ENCODE measurements around the gene MAPK12. TPM values are rescaled to one million over a fixed set of nuclear protein-coding genes. Genes with fewer than 3 reads are reported as not detected.

MAPK12 gene
- polyA plus RNA-seq, 1 donor = 29.1 TPM

DNA sequence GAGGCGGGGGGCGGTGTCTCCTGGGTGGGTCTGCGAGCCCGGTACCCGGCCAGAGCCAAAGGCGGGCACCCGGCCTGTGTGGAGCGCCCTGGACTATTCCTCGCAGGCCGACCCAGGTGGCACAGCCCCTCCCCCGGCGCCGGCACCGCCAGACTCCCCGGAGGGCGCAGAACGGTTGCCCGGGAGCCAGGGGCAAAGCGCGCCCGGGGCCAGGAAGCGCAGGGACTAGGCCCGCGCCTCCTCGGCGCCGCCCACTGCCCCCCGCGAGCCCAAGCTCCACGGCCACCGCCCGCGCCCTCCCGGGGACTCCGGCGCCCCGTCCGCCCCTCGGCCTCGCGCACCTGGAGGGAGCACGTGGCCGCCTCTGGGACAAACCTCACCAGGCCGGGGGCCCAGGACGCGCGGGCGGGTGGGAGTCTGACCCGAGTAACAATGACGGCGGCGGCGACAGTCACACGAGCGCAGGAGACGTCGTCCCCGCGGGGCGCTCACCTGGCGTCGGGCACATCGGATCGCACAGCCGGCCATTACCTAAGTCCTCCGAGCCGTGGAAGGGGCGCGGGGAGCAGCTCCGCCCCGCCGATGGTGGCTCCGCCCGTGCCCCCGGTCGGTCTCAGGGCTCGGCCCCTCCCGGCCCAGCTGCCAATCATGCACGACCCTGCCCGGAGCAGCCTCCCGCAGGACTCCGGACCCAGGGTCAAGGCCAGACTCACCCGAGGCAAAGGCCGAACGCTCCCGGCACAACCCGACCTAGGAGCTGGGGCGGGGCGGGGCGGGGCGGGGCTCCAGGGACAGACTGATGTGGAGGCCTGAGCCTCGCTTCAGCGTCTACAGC is 38.5 kb upstream of the MAPK12 start:
- DNase-seq = no peak

DNA sequence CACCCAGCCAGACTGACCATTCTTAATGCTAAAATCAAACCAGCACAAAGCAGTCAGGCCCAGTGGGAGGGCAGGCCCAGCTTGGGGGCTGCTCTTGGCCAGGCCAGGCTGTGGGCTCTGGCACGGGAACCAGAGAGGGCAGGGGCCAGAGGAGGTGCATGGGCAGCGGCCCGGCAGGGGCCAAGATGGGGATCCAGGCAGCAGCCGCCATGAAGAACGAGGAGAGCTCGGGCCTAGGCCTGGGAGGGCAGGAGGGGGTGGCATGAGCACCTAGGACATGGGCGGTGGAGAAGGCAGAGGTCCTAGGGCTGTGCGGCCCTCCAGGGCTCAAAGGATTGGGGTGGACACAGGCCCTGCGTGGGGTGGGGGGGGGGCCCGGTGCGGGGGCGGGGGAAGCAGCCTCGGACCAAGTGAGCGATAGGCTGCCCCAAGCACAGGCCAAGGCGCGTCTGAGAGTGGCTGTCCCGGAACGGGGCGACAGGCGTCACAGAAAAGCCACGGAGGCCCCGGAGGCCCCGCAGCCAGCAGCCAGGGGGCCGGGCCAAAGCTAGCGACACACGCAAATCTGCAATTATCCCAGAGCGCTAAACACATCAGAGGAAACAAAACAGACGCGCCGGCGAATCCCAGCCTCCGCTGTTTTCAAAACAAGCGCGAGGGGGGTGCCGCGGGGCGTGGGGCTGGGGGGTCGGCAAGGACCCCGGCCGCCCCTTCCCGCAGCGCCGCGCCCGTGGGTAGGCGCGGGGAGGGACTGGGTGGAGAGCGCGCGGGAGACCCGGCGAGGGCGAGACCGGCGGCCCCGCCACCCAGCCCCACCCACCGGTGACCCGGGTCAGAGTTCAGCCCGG is 37.7 kb upstream of the MAPK12 start:
- no peak for DNase-seq

DNA sequence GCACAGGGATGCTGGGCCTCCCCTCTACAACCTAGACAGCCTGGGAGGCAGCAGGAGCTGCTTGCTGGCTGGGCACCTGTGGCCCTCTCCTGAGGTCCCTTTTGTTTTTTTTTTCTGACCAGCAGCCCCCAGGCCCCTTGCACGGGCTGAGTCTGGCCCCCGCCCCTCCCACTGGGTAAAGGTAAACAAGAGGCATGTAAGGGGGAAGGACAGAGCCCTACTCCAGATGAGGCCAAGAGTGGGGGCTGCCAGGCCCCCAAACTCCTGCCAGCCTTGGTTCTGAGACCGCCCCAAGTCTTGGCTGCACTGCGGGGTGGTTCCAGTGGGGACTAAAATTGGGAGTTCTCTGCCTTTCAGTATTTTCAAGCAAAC is 36.8 kb upstream of the MAPK12 start:
- DNase-seq = no peak

DNA sequence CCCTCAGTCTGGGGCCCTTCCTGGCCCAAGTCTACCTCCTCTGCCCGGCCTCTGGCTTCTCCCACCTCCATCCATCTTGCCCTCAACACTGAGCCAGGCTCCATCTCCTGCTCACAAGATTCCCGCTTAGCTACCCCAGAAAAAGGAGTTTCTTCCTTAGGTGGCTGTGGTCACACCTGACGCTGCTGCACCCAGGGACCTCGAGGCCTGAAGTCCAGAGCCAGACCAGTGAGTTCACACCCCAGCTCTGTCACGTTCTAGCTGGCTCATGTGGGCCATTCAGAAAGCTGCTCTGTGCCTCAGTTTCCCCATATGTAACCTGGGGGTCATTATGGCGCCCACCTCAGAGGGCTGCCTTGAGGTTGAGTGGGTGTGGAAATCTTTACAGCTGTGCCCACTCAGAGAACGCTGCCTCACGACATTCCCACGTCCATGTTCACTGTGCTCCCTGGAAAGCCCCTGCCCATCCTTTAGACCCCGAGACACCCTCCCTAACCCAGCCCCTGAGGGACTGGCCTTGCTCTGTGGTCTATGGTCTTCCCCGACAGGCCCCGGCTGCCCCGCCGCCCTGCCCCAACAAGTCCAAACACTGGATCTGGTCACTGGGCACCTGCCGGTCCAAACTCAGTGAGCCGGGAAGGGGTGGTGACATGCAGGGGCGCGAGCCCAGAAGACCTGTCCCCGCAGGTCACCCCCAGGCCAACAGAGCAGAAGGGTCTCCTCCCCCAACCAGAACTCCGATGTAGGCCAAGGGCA is 36.2 kb upstream of the MAPK12 start:
- DNase-seq = no peak

DNA sequence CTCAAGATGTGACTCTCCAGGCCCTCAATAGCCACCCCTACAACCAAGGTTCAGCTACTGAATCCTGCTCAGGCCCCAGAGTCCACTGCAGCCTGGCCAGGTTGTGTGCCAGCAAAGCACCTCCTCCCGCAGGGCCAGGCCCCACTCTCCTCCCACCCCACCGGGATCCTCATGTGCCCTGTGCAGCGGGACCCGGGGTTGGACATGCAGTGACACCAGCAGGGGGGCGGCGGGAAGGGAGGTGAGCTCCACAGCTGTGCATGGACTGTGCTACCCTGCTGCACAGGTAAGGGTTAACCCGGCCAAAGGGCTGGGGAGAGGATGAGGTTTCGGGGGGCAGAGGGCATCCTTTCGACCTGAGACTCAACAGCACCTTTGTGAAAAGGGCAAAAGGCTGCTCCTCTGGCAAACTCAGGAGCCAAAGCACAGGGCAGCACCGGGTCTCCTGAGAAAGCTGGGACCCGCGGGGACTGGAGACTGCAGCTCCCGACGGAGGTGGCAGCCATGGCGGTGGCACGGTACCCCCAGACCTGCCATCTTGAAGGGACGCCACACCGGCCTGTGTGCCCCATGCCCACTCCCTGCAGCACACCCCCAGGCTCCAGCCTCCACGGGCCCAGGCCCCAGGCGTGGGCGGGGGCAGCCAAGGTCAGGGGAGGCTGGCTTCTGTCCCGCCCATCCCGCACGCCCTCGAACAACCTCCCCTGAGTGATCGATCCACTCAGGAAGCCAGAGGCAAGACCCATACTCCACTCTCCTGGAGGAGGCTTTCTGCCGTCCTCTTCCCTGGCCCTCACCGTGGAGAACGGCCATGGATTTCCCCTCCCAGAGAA is 35.4 kb upstream of the MAPK12 start:
- no peak for DNase-seq

DNA sequence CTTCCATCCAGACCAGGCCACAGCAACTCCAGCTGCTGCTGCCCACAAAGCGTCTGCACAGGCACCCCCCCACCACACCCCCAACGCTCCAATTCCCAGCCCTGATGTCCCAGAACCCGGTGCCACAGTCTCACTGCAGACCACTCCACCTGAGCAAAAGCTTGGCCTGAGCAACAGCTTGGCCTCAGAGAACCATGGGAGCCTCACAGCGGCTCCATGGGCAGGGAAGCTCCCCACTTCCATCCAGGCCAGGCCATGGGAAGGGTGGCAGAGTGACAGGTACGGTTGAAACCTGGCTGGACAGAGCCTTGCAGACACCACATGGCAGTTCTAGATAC is 32.8 kb upstream of the MAPK12 start:
- DNase-seq = no peak

DNA sequence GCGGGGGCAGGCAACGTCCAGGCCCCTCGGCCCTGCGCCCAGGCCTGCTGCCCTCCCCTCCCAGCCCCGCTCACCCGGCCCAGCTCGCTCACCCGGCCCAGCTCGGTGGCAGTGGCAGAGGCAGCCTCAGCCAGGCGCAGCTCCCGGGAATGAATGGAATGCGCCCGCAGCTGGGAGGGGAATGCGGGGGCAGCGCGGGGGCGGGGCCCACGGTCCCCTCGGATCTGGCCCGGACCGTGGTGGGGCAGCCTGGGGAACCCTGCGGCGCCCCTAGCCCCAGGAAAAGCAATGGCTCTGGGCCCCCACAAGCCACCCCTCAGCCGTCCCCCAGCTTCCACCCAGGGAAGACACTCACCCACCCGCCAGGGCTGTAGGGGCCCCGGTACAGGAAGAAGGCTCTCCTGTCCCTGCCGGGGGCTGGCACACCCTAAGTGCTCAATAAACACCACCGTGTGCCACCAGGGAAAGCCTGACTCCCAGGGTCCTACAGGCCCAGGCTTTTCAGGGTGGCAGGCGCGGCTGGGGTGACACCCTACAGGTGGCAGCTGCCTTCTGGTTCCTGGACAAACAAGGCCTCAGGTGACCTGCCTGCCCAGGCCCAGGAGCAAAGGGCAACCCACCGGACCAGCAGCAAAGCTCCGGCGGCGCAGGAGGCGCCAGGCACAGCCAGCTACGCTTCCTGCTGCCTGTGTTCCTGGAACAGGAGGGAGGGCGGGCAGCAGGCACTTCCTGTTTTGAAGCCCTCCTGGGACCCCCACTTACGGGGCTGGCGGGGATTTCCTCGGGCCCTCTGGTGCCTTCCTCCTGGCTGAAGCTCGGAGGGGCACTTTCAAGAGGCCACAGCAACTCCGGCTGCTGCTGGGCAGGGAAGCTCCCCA is 32.2 kb upstream of the MAPK12 start:
- no peak for DNase-seq

DNA sequence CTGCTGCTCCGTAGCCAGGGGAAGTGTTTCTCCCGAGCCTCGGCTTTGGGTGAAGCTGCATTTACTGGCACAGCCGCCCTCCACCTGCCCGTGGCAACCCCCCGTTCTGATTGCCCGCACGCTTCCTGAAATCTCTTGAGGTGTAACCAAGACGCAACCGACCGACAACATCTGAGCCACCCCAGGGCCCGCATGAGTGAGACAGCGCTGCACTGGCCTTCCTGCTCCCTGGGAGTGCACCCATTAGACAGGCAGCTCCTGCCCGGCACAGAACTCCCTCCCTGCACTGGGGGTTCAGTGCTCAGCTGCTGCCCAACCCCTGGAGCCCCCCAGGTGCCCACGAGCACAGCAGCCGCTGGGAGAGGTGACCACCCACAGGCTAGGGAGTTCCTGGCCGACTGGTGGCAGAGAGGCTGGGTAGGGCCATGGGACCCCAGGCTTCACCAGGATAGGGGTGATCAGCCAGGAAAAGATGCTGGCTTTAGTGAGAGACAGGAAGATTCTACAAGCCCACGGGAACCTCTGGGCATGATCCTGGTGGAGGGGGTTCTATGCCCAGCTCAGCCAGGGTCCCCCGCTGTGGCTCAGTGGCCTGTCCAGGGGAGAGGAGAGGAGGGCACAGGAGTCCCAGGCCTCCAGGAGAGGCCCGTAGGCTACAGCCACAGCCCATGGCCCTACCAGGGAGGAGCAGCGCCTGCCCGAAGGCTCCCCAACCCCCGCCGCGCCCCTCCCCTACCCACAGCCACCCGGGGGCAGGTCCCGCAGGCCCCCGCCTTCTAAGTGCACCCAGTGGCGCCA is 31.4 kb upstream of the MAPK12 start:
- DNase-seq = no peak

DNA sequence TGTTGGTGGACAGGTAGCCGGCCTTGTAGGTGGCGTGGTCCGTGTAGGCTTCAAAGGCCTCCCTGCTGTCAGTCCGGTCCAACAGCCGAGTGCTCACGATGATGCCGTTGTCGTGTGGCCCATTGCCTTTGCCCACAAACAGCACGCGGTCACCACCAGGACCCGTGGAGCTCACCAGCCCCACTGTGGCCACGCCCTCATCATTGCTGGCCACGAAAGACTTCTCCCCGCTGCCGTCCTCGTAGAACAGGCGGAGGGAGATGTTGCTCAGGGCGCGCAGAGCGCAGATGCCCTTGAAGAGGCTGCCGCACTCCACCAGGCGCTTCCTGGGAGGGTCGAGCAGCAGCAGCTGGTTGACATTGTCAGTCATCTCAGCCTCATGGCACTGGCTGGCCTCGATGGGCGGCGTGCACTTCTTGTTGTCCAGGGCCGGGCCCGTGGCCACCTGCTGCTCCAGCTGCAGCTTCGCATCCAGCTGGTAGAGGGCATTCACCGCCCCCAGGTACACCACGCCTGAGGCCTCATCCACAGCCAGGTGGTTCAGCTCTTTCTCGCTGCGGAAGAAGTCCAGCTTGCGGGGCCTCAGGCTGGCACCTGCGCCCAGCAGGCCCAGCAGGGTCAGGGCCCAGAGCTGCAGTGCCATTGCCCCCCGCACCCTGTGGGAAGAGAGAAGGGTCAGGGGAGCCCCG is 28.6 kb upstream of the MAPK12 start:
- DNase-seq = no peak

DNA sequence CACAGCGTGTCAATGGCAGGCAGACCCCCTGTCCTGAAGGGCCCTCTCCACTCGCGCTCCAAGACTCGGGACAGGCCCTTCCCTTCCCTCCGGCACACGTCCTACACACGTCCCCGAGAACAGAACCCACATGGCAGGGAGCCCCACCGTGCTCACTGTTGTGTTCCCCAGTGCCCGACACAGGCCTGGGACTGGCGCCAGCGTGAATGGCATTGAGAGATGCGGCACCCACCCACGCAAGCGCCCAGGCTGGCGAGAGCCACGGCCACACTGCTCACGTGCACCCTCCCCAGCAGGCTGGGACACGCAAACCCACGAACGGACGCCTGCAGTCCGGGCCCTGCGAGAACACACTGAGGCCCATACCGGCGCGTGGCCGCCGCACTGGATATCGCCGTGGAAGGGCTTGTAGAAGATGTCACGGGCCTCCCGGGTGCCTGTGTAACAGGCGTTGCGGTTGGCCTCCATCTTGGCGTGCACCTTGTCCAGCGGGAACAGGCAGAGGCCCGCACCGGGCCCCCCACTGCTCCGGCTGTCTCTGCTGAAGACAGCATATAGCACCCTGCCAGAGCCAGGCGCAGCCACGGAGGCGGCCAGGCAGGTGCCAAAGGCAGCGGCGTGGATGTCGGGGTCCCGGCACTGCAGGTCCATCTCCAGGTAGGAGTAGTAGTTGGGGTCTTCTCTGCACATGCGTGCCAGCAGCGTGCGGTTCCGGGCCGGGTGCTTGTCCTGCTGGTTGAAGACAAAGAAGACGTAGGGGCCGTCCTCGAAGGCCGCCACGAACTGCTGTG is 27.9 kb upstream of the MAPK12 start:
- DNase-seq = no peak

DNA sequence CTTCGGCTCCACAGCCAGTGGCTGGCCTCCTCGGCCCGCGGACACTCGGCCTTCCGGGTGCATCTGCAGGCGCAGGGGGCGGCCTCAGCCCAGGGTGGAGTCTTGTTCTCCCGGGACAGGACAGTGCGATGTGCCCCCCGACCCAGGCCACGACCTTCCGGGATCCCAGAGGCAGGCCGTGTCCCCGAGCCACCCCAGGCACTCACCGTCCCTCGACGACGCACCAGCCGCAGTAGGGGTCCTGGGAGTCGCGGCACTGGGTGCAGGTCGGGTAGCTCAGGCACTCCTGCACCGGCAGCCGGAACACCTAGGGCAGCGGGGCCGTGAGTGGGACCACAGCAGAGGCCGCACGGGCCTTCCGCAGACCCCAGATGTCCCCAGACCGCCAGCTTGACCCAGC is 26.2 kb upstream of the MAPK12 start:
- no peak for DNase-seq

DNA sequence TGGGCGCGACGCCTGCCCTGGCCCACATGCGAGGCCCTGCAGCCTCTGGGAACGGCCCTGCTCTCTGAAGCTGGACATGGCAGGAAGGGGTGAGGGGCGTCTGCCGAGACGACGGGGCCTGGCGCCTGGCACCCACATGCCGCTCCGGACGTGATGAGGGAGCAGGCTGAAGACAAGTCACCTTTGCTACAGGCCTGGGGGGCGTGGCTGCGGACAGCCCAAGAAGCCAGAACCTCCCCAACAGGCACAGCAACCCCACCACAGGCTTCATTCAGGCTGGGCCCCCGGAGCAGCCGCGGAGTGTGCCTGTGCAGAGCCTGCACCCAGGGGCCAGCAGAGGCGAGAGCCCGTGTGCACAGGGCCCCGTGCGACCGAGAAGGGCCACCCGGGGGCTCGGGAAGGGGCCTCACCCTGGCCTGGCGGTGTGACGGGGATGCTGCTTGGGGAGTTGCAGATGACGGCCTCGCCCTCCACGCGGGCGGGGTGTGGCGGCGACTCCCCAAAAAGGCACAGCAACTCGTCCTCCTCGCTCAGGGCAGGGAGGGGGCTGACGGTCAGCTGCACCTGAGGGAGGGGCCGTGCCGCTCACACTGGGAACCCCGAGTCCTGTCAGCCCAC is 25.3 kb upstream of the MAPK12 start:
- DNase-seq = no peak

DNA sequence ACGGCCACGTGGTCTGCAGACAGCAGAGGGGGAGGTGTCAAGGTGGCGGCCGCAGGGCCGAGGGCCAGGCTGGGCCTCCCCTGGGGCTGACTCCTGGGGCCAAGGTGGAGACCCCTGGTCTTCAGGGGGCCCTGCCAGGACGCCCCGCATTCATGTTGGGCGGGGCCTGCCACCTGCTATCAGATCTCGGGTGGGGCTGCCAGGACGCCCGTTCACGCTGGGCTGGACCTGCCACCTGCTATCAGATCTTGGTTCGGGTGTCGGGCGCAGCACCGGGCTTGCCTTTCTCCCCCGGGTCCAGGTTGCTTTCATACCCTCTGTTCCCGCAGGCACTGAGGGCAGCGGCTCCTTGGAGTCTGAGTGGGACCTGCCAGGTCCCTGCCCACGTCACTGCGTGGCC is 24.8 kb upstream of the MAPK12 start:
- no peak for DNase-seq

DNA sequence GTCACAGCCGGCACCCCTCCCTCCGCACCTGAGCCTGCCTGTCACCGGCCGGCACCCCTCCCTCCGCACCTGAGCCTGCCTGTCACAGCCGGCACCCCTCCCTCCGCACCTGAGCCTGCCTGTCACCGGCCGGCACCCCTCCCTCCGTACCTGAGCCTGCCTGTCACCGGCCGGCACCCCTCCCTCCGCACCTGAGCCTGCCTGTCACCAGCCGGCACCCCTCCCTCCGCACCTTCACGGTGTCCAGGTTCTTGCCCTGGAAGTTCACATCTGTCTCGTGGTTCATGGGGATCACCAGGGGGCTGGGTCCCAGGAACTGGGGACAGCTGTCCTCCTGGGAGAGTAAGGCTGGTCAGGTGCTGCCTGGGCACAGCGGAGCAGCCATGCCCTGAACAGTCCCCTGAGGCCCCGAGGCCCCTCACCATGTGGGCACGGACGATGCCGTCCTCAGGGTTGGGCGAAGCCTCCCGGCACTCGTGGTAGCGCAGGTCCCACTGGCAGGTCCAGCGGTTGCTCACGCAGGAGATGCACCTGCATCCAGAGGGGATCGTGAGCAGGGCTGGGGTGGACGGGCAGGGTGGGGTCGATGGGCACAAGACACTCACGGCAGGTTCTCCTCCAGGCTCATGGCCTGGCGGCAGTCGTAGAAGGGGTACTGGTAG is 24.2 kb upstream of the MAPK12 start:
- no peak for DNase-seq

DNA sequence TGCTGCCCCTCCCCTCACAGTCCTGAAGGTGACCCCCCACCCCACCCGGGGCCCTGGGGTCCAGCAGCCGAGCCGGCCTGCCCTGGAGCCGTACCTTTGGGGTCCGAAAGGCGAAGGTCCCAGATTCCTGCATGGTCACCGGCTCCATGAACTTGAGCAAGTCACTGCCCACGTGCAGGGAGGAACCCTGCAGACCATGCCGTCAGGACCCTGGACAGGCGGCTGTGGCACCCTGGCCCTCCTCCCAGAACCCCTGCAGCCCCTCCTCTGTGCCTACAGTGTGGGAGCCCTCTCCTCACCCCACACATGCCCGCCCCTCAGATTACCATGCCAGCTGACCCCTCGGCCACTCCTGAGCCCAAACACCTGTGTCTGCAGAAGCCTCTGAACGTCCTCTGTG is 23.0 kb upstream of the MAPK12 start:
- no peak for DNase-seq

DNA sequence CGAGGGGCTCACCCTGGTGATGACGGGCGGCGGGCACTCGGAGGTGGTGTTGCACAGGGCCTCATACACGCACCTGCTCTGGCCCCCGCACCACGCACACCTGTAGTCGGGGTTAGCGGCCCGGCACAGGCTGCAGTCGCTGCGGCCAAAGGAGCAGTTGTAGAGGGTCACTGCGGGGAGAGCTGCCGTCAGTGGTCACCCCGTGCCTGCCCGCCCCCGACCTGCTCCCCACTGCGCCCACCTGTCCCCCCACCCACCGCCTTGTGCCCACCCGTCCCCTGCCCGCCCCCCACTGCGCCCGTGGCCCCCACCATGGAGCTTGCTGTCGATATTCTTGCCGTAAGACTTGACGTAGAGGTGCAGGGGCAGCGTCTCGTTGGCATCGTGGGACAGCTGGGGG is 22.3 kb upstream of the MAPK12 start:
- no peak for DNase-seq

DNA sequence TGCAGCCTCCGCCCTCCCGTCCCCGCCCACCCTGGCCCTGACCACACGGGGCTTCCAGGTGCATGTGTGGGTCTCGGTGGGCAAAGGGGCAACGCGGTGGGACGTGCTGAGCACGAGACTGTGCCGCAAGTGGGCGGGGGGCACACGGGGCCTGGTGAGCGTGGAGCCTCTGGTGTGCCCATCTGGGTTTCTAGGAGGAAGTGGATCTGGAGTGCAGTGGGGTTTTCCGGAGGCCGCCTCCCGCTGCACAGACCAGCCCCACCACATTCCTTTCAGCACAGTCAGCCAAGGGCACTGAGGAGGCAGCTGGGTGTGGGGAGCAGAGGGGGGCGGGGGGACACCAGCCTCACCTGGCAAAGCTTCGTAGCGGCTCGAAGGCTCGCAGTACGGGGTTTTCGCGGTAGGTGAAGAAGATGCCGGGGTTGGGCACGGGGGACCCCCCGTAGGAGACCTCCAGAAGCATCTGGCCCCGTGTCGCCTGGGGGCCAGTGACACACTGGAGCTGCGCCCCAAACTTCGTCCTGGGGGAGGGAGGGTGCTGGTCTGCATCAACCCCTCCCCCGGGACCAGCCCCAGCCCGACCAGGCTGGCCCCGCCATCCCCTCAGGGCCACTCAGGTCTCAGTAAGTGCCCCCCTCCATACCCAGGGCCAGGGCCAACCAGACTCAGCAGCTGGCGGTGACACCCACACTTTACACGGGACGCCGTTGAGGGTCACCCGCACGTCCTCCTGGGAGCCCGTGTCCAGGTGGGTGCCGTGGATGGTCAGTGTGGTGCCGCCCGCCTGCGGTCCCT is 21.1 kb upstream of the MAPK12 start:
- DNase-seq = no peak

All from hindlimb muscle (tissue), 1 donor.